Measurements from ENCODE around the gene NXPH4. TPM values are rescaled to one million over a fixed set of nuclear protein-coding genes. Genes with fewer than 3 reads are reported as not detected.
A peak's percentile ranks its signal among the peaks of the same experiment; 100 is the strongest.

NXPH4 gene
- total RNA-seq, 2 donors from 2014 or later, result 0.73 TPM; not detected in 1

DNA sequence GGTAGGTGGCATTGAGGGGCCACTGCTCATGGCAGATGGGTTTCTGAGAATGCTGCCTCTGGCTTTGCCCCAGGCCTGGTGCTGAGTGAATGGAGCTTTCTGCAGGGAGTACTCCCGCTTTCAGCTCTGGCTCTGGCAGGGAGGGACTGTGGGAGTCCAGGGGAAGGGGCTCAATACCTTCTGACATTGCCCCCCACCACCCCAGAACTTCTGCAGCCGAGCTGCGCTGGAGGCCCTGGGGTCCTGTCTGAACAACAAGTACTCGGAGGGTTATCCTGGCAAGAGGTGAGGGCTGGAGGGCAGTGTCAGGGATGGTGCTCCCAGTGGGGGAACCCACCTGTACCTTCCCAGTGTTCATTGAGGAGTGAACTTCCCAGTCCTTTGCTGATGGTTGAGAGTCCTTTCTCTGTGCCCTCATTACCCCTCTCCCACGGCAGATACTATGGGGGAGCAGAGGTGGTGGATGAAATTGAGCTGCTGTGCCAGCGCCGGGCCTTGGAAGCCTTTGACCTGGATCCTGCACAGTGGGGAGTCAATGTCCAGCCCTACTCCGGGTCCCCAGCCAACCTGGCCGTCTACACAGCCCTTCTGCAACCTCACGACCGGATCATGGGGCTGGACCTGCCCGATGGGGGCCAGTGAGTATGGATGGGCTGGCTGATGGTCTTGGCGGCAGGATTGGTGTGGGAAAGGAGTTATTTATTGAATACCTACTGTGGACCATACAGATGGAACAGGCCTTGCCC, 14.9 kb downstream of the NXPH4 start:
- H3K27ac Mint-ChIP-seq, result peak overlapping the region; percentile 98 to 100
- H3K4me1 Mint-ChIP-seq (ENCODE audit: low read depth in 2 of 2), result peaks cover 38 to 48% of the 10 kb centered on the region in 2 donors
- DNase-seq (ENCODE audit: low spot score) (no peak), ATAC-seq (no peak)
- H3K36me3 Mint-ChIP-seq, result peaks cover 19% of the 10 kb centered on the region
- H3K27me3 Mint-ChIP-seq, result peaks cover 11 to 14% of the 10 kb centered on the region in 2 donors
- no peaks in the 10 kb centered on the region for H3K9me3 Mint-ChIP-seq
- peak overlapping the region; percentile 96 for H3K4me3 Mint-ChIP-seq

DNA sequence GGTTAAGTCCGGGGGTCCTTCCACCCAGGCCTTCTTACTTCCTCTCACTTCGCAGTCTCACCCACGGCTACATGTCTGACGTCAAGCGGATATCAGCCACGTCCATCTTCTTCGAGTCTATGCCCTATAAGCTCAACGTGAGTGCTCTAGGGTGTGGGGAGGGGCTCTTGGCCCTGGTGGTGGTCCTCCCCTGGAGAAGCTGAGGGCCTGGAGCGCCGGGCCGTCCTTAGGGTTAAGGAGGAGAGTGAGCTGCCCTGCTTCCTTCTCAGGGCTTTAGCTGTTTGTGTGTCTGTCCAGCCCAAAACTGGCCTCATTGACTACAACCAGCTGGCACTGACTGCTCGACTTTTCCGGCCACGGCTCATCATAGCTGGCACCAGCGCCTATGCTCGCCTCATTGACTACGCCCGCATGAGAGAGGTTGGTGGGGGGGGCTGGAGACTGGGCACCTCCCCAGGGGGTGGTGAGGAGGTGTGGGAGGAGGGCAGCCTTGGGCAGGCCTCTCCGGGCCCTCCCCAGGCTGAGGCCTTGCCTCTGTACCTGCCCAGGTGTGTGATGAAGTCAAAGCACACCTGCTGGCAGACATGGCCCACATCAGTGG, 15.7 kb downstream of the NXPH4 start:
- H3K4me1 Mint-ChIP-seq (ENCODE audit: low read depth in 2 of 2), result peaks cover 34 to 51% of the 10 kb centered on the region in 2 donors
- DNase-seq (ENCODE audit: low spot score) (no peak), ATAC-seq (no peak)
- H3K27me3 Mint-ChIP-seq, result peaks cover 13 to 14% of the 10 kb centered on the region in 2 donors
- peaks cover 19% of the 10 kb centered on the region for H3K36me3 Mint-ChIP-seq
- no peak overlapping the region for H3K27ac Mint-ChIP-seq
- H3K9me3 Mint-ChIP-seq, result no peaks in the 10 kb centered on the region
- peak overlapping the region; percentile 96 for H3K4me3 Mint-ChIP-seq

GRCh38 chr12:57233357-57234232, 17.0 kb downstream of the NXPH4 start:
- H3K36me3 Mint-ChIP-seq, result peaks cover 19% of the 10 kb centered on the region
- no peaks in the 10 kb centered on the region for H3K9me3 Mint-ChIP-seq
- DNase-seq (ENCODE audit: low spot score), result no peak
- peaks cover 14 to 15% of the 10 kb centered on the region in 2 donors for H3K27me3 Mint-ChIP-seq
- peaks cover 34 to 52% of the 10 kb centered on the region in 2 donors for H3K4me1 Mint-ChIP-seq (ENCODE audit: low read depth in 2 of 2)
- no peak overlapping the region for H3K27ac Mint-ChIP-seq
- no peak for ATAC-seq
- H3K4me3 Mint-ChIP-seq, result no peak overlapping the region

DNA sequence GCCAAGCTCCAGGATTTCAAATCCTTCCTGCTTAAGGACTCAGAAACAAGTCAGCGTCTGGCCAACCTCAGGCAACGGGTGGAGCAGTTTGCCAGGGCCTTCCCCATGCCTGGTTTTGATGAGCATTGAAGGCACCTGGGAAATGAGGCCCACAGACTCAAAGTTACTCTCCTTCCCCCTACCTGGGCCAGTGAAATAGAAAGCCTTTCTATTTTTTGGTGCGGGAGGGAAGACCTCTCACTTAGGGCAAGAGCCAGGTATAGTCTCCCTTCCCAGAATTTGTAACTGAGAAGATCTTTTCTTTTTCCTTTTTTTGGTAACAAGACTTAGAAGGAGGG, 17.6 kb downstream of the NXPH4 start:
- H3K27ac Mint-ChIP-seq, result no peak overlapping the region
- no peak for ATAC-seq

DNA sequence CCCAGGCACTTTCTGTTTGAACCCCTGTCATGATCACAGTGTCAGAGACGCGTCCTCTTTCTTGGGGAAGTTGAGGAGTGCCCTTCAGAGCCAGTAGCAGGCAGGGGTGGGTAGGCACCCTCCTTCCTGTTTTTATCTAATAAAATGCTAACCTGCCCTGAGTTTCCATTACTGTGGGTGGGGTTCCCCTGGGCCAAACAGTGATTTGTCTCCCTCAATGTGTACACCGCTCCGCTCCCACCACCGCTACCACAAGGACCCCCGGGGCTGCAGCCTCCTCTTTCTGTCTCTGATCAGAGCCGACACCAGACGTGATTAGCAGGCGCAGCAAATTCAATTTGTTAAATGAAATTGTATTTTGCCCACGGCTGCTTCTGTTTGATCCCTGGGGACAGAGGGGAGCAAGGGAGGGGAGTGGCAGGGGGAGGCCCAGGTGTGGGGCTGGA, 18.0 kb downstream of the NXPH4 start:
- Mint-ChIP-seq H3K9me3 (no peaks in the 10 kb centered on the region), H3K36me3 (peaks cover 19% of the 10 kb centered on the region), H3K4me3 (no peak overlapping the region), H3K27ac (no peak overlapping the region), H3K27me3 (peaks cover 21 to 24% of the 10 kb centered on the region in 2 donors), H3K4me1 (ENCODE audit: low read depth in 2 of 2) (peaks cover 34 to 50% of the 10 kb centered on the region in 2 donors)
- ATAC-seq (no peak), DNase-seq (ENCODE audit: low spot score) (no peak)

More for the DNA sequence above, 17.6 kb downstream of the NXPH4 start:
- Mint-ChIP-seq H3K4me3 (no peak overlapping the region), H3K27me3 (peaks cover 18 to 21% of the 10 kb centered on the region in 2 donors), H3K36me3 (peaks cover 19% of the 10 kb centered on the region), H3K4me1 (ENCODE audit: low read depth in 2 of 2) (peaks cover 34 to 51% of the 10 kb centered on the region in 2 donors), H3K9me3 (no peaks in the 10 kb centered on the region)
- DNase-seq (ENCODE audit: low spot score), result no peak

- no peak overlapping the region for H3K4me3 Mint-ChIP-seq
- no peak for ATAC-seq
- DNase-seq (ENCODE audit: low spot score), result no peak
These were observed 18.6 kb downstream of the NXPH4 start for GRCh38 chr12:57235017-57235727.

DNA sequence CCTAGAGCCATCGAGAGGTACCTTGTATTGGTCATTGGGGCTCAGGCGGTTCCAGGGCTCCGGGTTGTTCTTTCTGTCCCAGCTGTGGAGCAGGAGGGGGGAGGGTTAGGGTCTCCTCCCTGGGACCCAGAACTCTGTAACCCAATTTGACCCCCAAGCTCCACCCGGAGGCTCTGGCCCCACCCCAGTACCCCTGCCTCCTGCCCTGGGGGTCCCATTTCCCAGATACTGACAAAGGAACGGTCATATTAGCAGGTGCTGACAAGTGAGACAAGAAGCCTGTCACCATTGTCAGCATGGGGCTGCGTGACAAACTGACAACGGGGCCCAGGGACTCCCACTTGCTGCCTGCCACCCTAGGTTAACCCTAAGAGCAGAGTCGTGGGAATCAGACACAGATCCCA, 19.1 kb downstream of the NXPH4 start:
- Mint-ChIP-seq H3K4me3 (no peak overlapping the region), H3K4me1 (ENCODE audit: low read depth in 2 of 2) (peaks cover 34 to 50% of the 10 kb centered on the region in 2 donors), H3K27me3 (peaks cover 29 to 36% of the 10 kb centered on the region in 2 donors), H3K27ac (no peak overlapping the region), H3K9me3 (no peaks in the 10 kb centered on the region), H3K36me3 (peaks cover 8% of the 10 kb centered on the region)
- ATAC-seq (no peak), DNase-seq (ENCODE audit: low spot score) (no peak)

More at GRCh38 chr12:57235017-57235727, 18.6 kb downstream of the NXPH4 start:
- H3K36me3 Mint-ChIP-seq, result peaks cover 14% of the 10 kb centered on the region
- H3K9me3 Mint-ChIP-seq, result no peaks in the 10 kb centered on the region
- H3K4me1 Mint-ChIP-seq (ENCODE audit: low read depth in 2 of 2), result peaks cover 34 to 50% of the 10 kb centered on the region in 2 donors
- no peak overlapping the region for H3K27ac Mint-ChIP-seq
- peaks cover 23 to 30% of the 10 kb centered on the region in 2 donors for H3K27me3 Mint-ChIP-seq

- Mint-ChIP-seq H3K27me3 (peaks cover 30 to 38% of the 10 kb centered on the region in 2 donors), H3K4me1 (ENCODE audit: low read depth in 2 of 2) (peaks cover 35 to 48% of the 10 kb centered on the region in 2 donors), H3K9me3 (no peaks in the 10 kb centered on the region)
These were observed 19.8 kb downstream of the NXPH4 start for GRCh38 chr12:57236201-57236924.

GRCh38 chr12:57236925-57237595, 20.5 kb downstream of the NXPH4 start:
- no peak overlapping the region for H3K27ac Mint-ChIP-seq
- peaks cover 8% of the 10 kb centered on the region for H3K36me3 Mint-ChIP-seq
- peaks cover 34 to 41% of the 10 kb centered on the region in 2 donors for H3K27me3 Mint-ChIP-seq
- no peaks in the 10 kb centered on the region for H3K9me3 Mint-ChIP-seq
- H3K4me3 Mint-ChIP-seq, result peak overlapping the region; percentile 83
- ATAC-seq, result no peak
- peaks cover 37 to 47% of the 10 kb centered on the region in 2 donors for H3K4me1 Mint-ChIP-seq (ENCODE audit: low read depth in 2 of 2)
- no peak for DNase-seq (ENCODE audit: low spot score)

More at GRCh38 chr12:57236201-57236924, 19.8 kb downstream of the NXPH4 start:
- Mint-ChIP-seq H3K27ac (no peak overlapping the region), H3K4me3 (peak overlapping the region; percentile 4), H3K36me3 (peaks cover 8% of the 10 kb centered on the region)
- no peak for DNase-seq (ENCODE audit: low spot score)
- no peak for ATAC-seq

DNA sequence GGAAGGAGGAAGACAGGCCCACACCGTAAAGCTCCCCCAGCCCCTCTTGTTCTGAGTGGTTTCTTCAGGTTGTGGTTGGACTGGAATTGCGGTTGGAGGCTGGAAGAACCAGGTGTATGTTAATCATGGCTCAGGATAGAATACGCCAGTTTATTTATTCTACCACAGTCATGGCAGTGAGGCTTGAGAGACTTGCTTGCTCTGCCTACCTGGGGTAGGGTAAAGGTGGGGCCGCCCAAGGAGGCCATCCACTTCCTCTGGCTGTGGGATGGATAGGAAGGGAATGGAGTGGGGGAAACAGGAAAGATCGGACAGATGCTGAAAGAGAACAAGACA, 21.0 kb downstream of the NXPH4 start:
- Mint-ChIP-seq H3K4me1 (ENCODE audit: low read depth in 2 of 2) (peaks cover 40 to 50% of the 10 kb centered on the region in 2 donors), H3K4me3 (peak overlapping the region; percentile 83), H3K27me3 (peaks cover 37 to 46% of the 10 kb centered on the region in 2 donors)

DNA sequence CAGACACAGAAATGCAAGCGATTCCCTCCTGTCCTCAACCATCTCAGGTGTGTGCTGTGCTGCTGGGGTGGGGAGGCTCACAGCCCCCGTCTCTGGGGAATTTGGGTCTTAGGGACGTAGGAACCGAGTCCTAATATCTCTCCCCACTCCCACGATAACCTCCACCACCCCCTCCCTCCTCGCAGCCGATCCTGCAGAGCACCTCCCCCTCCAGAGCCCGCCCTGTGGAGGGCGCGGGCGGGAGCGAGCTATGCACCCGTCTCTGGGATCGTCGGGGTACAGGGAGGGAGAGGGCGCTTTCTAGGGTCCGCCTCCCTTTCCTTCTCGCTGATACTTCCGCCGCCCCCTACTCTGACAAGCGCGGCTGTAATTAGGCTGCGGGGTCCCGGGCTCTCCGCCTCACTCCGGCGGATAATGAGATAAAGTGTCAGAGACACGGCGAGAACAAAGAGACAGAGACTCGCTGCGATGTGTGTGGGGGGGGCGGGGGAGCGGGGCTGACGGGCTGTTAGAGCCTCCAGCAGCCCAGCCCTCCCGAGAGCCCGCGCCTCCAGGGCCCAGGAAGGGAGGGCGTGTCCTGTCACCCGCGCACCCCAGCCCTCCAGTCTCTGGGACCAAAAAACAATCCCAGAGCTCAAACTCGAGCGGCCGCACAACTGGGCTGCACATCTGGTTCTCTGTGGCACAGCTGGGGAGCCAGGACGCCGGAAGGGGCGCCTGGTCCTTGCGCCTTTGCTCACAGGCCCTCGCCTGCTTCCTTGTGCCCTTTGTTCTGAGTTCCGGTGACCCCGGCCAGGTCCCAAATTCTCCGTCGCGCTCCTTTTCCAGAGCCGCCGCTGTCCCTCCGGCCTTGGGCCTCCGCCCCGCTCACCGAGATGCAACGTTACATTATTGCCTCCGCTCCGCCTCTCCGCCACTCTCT, 21.6 kb downstream of the NXPH4 start:
- no peaks in the 10 kb centered on the region for H3K9me3 Mint-ChIP-seq
- DNase-seq (ENCODE audit: low spot score) (no peak), ATAC-seq (peak in 1 of 2 donors; percentile 2)
- H3K4me1 Mint-ChIP-seq (ENCODE audit: low read depth in 2 of 2), result peaks cover 44 to 54% of the 10 kb centered on the region in 2 donors
- peaks cover 38 to 50% of the 10 kb centered on the region in 2 donors for H3K27me3 Mint-ChIP-seq
- H3K27ac Mint-ChIP-seq, result peak overlapping the region in 1 of 2 donors; percentile 79
- H3K36me3 Mint-ChIP-seq, result peaks cover 8% of the 10 kb centered on the region
- peak overlapping the region; percentile 91 for H3K4me3 Mint-ChIP-seq

More for the DNA sequence above, 21.0 kb downstream of the NXPH4 start:
- Mint-ChIP-seq H3K9me3 (no peaks in the 10 kb centered on the region), H3K36me3 (peaks cover 8% of the 10 kb centered on the region), H3K27ac (no peak overlapping the region)
- no peak for ATAC-seq
- DNase-seq (ENCODE audit: low spot score), result no peak

Measured in natural killer cell treated with Interleukin-12 subunit alpha and Interleukin-12 subunit beta and Interleukin-15 and Interleukin-18, amount 100 ng/mL, for 72 hours (primary cell).